Medulla oblongata (tissue), 1 donor: ENCODE results near the gene CD1C.
"Not testable (repeated sequence)": the region's sequence is repeated elsewhere in the genome, so short reads cannot be mapped to it uniquely, and the experiment has no call there.

Experiments used
- DNase-seq: peaks from one replicate; pipeline ENCODE4 v3.0.0-alpha.2; 2015; ENCODE audit errors: extremely low spot score

CD1C gene

DNA sequence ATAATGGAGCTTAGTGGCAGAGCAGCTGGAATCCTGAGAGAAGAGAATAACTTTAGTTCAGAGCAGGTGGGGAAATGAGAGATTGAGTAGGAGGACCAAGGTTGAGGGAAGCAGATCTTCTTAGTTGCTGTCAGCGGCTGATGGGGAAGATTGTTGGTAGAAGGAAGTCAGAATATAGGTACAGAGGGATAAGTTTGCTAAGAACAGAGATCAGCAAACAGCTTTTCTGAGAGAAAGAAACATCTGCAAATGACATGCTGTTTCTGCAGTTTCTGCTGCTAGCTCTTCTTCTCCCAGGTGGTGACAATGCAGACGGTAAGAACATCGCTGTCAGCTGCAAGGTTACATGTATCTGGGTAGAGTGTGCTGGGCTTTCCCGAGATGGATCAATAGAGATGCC is at the start of gene CD1C:
TSS of gene CD1C (plus strand) at position 113 of the 400 bp plus-strand sequence. CDS start at position 255, 142 bp downstream.
- DNase-seq = no peak

DNA sequence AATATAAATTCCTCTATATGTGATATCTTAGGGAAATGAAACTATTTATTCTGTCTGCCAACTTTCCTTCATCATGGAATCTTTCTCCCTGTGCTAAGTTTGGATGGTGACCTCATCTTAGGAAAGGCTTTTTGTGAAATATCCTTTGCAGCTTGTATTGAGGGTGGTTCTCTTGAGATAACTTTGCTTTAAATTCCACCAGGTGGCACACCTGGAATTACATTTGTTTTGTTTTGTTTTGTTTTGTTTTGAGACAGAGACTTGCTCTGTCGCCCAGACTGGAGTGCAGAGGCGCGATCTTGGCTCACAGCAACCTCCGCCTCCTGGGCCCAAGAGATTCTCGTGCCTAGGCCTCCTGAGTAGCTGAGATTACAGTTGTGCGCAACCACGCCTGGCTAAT is 43.1 kb upstream of the CD1C start:
- DNase-seq = no peak

DNA sequence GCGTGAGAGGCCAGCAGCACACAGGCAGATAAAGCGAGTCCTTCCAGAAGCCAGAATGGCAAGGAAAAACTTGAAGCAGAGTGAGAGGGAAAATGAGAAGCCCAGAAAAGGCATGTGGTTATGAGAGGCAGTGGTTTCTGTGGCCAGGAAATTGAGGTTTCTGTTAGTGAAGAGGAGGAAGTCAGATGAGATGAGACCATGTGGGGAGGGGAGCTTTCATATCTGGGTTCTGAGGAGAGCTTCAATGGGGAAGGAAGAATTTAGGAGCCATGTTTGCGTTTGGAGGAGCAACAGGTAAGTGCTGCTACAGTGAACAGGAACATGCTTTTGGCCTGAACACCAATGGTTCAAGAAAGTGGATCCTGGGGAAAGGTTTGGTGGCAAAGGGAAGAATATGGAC is 41.6 kb upstream of the CD1C start:
- DNase-seq = peak; percentile 78

DNA sequence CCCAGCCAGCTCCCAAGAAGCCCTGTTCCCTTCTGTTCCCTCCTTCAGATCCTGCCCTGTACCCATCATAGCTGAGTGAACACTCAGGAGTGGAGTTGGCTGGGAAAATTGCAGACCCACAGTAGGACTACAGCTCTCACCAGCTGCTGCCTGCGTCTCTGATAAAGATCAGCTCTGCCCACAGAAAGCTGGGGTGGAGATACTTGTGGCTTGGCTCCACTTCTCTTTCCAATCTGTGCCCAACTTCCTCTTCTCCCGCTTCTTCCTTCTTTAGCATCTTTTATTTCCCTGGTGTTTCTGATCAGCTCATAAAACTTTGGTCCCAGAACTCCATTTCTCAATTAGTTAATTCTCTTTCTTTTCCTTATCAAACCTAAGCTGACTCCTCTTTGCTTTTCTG is 41.0 kb upstream of the CD1C start:
- DNase-seq = peak; percentile 54

DNA sequence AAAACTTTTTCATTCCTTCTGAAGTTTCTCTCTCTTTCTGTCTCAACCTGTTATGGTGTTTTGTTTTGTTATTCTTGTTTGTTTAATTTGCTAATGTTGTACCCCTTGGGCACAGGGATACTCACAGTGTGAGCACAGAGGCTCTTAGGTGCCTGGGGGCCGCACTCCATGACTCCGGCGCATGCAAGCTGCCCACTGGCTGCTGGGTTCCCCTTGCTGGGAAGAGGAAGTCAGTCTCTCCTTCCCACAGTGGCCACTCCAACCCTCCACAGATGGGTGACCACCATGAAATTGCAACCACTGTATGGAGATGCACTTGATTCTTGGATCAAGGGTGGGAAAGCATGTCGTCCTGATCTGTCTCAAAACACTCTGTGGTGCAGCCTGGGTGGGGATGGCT is 40.1 kb upstream of the CD1C start:
- DNase-seq = no peak

DNA sequence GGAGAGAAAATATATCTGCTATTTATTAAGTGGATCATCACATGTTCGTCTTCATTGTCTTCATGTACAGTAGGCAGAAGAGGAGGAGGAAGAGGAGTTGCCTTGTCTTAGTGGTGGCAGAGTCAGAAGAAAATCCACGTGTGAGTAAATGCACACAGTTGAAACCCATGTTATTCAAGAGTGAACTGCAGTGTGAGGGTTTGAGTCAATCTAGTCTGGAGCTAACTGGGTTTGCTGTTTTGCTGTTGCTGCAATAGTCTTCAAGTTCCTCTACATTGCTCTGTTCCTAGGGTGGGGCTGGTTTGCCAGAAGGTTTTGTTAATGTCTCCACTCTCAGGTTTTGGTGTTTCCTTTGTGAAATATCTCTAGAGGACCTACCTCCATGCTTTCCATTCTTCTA is 38.6 kb upstream of the CD1C start:
- DNase-seq = no peak

DNA sequence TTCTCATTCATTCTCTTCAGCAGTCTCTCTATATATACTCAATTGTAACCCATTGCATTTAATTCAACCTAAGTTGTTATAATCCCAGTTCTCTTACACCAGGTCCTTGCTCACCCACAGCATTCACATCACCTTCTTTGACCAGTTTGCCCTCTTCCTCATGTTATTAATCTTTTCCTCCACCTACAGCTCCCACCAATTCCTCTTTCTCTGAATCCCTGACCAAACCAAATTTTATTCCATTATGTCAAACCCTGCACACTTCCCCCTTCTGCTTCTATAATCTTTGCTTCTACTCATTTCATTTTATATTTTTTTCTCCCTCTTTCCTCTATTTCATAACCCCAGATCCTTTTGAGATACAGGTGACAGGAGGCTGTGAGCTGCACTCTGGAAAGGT is 34.1 kb upstream of the CD1C start:
- no peak for DNase-seq

DNA sequence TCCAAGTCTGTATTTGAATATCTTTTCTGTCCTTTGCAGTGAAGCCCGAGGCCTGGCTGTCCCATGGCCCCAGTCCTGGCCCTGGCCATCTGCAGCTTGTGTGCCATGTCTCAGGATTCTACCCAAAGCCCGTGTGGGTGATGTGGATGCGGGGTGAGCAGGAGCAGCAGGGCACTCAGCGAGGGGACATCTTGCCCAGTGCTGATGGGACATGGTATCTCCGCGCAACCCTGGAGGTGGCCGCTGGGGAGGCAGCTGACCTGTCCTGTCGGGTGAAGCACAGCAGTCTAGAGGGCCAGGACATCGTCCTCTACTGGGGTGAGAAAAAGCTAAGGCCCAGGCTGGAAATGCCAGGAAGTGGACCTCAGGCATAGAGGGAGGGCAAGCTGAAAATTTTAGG is 33.0 kb upstream of the CD1C start:
- not testable (repeated sequence) for DNase-seq

DNA sequence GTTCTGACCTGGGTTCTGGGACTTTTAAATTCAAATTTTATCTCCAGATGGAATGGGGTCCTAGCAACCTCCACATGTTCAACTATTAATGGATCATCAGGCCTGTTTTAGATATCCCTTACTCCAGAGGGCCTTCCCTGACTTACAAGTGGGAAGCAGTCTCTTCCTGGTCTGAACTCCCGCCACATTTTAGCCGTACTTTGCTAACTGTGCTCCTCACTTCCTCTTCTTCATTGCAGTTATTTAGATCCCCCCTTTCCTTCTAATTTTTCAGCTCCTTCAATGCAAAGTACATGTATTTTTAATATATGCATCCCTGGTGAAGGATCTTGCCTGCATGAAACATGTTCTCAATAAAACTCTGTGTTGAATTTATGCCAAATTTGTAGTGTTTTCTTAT is 31.8 kb upstream of the CD1C start:
- no peak for DNase-seq

DNA sequence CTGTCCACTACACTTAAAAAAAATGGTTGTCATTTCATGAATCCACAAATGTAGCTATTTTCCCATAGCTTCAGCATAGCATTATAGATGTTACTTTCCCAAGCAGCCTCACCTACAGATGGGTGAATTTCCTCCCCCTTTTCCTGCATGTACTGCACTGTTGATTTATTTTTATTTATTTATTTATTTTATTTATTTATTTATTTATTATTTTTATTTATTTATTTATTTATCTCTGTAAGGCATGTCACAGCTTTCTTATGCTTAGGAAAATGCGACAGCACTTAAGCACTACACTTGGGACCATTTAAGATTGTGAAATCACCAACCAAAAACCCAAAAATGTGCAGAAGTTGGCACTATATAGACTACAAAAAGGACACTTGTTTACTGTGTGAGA is 30.6 kb upstream of the CD1C start:
- no peak for DNase-seq

DNA sequence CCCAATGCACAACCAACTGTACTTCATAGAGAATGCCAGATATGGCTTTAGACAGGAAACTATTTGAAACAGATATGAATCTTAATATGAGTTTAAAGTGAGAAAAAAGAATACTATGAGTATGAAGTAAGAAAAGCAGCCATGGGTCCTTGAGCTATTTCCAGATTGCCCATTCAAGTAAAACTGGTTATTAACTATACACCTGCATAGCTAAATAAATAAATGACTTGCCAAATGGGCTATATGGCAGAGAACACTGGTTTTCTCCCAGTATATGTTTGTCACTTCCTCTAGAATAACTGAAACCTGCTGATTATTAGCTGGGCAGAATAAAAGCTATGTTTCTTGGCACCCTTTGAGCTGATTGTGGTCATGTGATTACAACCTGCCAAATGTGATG is 17.0 kb upstream of the CD1C start:
- no peak for DNase-seq

DNA sequence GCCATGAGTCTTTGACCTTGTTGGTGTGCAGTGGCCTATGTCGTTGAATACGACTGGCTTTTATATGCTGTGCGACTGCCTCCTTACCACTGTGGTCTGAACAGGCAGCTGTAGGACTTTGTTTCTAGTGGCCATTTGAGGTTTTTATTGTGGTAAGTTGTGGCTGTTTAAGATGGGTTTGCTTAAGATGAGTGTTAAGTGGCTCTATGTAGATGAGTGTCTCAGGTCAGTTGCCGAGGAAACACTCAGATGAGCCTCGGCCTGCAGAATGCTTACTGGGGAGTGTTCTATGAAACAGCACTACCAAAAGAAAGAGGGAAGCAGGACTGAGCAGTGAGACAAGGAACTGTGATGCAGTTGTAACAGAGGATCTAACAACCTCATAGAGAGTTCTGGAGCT is 14.9 kb upstream of the CD1C start:
- DNase-seq = no peak

DNA sequence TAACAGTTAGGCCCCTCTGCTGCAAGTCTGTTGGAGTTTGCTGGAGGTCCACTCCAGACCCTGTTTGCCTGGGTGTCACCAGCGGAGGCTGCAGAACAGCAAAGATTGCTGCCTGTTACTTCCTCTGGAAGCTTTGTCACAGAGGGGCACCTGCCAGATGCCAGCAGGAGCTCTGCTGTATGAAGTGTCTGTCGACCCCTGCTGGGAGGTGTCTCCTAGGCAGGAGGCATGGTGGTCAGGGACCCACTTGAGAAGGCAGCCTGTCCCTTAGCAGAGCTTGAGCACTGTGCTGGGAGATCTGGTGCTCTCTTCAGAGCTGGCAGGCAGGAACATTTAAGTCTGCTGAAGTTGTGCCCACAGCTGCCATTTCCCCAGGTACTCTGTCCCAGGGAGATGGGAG is 7.3 kb upstream of the CD1C start:
- not testable (repeated sequence) for DNase-seq

DNA sequence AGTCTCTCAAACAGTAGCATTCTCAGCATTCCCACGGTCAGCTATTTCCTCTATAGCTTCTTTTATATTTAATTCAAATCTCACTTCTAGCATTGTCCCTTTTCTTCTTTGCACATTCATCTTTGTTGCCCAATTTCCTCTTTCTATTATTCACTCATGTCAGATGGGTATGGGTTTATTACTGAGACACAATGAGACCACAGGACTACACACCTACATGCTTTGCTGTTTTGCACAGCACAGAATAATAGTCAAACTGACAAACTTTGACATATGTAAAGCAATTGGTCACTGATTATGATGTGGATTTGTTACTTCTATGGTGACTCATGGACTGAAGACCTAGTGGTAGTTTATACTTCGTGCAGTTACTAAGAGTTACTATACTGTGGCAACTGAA is 5.8 kb upstream of the CD1C start:
- no peak for DNase-seq

DNA sequence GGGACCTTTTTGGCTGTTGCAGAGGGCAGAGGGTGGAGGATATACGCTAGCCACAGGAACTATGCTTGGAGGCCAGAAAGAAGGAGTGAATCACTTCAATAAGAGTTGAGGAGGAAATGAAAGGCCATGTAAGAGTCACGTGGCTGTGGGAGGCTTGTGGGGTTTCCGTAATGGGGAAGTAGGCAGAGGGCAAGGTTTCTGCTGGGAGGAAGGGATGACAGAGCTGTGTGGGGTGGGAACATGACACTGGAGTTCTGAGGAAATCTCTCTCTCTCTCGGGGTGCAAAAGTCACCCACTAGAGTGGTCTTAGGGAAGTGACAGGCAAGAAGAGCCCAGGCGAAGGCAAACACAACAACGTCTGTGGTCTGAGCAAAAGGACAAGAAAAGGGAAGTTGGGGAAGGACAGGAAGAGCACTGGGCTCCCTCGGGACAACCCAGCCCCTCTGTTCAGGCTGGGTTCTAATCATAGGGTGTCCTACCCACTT is 3.9 kb upstream of the CD1C start:
- DNase-seq = peak; percentile 87

DNA sequence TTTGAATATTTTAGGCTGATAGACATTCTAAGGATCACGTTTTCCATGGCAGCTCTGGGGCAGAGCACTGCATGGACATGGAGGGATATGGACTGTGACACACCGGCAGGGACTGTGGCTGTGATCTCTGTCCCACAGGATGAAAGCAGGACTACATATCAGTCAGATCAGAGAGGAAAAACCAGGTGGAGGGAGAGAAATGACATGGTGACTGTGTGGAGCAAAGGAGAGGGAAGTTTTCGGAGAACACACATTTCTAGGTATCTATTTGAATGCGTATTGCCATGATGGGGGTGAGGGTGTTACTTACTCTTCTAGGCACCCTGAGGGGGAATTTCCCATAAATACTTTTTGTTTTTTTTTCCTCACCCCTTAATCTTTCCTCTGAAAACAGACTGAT is 3.2 kb upstream of the CD1C start:
- no peak for DNase-seq

DNA sequence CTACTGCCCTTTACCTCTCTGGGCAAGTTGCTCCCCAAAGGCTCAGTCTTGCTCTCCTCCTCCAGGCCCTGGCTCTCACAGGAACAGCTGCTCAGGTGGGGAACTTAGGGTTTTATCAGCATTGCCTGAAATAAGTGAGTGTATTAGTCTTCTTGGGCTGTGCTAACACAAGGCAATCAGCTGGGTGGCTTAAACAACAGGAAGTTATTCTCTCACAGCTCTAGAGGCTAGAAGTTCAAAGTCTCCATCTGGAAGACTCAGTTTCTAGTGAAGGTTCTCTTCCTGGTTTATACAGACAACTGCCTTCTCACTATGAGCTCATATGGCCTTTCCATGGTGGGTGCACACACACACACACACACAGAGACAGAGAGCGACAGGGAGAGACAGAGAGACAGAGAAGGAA is 2.8 kb upstream of the CD1C start:
- no peak for DNase-seq

DNA sequence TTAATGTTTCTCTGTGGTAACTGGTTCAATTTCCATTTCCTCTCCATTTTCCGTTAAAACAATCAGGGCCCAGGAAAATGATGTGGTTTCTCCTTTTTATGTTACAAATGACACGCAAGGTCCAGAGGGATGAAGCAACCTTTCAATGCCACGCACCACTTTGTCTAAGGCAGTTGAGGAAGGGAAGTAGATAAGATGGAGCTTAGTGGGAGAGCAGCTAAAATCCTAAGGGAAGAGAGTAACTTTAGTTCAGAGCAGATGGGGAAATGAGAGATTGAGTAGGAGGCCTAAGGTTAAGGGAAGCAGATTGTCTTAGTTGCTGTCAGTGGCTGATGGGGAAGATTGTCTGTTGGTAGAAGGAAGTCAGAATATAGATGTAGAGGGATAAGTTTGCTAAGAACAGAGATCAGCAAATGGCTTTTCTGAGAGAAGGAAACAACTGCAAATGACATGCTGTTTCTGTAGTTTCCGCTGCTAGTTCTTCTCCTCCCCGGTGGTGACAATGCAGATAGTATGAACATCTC is 660 bp downstream of the CD1C start:
- peak; percentile 22 for DNase-seq

DNA sequence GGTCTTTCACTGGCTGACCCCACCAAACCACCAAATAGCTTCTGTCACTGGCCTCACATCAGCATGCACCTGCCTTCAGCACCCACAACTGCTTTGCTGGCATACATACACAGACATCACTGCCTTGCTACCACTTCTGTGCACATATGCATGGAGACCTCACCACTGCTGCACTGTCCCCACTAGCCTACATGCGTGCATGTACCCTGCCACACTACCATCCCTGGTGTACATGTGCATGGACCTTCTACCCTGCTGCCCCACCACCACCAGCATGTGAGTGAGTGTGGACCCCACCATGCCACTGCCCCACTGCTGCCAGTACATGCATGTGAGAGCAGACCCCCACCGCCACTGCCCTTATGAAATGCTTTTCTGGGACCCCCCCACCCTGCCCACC is 6.1 kb downstream of the CD1C start:
- no peak for DNase-seq

DNA sequence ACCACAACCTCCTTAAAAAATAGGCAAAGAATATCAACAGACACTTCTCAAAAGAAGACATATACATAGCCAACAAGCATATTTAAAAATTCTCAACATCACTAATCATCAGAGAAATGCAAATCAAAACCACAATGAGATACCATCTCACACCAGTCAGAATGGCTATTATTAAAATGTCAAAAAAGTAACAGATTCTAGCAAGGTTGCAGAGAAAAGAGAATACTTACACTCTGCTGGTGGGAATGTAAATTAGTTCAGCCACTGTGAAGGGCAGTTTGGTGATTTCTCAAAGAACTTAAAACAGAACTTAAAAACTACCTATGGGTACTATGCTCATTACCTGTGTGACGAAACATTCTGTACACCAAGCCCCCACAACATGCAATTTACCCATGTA is 20.9 kb downstream of the CD1C start:
- DNase-seq = no peak

DNA sequence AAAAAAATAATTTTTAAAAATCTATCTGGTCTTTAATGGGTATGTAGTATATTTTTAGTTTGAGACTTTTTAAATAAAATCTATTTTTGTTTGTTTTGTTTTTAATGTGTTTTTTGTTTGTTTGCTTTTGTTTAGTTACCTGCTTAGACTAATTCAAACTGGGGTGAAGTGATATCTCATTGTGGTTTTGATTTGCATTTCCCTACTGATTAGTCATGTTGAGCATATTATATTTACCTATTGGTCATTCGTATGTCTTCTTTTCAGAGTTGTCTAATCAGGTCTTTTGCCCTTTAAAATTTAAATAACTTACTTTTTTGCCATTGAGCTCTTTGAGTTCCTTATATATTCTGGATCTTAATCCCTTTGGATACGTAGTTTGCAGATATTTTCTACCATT is 21.3 kb downstream of the CD1C start:
- no peak for DNase-seq

DNA sequence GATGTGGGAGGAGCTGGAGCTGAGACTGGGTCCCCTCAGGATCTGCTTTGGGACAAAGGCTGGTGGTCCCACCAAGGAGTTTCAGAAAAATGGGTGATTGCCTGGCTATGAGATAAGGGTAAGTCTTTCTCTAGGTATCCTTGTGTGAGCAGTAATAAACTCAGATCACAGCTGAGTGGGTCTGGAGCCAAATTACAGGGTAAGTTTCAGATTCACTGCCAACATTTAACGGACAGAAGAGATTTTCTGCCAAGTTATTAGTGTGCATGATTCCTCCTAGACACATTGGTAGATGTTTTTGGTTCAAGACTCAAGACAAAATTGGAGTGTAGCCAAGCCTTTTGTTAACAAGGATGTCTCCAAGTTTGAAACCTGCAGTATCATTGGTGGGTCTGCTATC is 34.1 kb downstream of the CD1C start:
- DNase-seq = no peak

DNA sequence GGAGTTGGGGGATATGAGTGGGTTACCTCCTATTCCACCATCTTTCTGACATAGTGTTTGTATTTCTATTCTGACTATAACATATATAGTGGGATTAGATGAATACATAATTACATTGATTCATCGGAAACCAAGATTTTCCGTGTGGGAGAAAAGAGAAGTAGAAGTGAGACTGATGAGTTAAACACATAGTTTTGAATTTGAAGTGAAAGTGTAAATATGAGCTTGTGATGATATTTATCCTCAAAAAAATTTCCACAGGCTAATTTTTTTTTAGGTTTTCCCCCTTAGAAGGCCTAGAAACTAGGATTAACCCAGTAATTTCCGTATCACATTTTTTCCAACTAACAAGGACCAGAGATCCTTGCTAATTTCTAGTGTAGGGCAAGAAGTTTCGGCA is 34.7 kb downstream of the CD1C start:
- no peak for DNase-seq

DNA sequence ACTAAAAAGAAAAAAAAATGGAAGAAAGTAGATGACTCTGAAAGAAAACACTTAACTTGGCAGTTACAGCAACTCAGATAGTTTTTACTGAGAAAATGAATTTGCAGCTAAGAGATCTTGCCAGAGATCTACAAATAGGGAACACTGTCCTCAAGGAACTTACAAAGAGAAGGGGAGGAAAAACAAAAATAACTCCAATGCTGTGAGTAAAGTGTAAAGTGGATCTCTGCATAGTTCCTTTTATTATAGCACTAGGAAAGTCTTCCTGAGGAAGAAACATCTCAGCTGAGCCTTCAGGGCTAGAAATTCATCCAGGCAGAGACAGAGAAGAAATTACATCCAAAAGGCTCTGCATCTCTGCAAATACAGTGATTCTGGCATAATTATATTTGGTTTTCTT is 37.8 kb downstream of the CD1C start:
- no peak for DNase-seq

DNA sequence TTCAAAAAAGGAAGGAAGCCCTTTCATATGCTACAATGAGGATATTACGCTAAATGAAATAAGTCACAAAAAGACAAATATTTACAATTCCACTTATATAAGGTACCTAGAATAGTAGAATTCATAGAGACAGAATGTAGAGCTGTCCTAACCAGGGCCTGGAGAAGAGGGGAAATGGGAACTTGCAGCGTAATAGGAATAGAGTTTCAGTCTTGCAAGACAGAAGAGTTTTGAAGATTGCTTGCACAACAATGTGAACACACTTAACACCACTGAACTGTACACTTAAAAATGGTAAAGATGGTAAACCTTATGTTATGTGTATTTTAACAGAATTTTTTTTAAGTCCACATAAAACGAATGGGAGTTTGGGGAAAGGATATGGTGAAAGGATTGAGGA is 38.7 kb downstream of the CD1C start:
- no peak for DNase-seq
